DOHH2 (cell line): ENCODE data around the gene CKMT1B.
"Not testable (repeated sequence)": the region's sequence is repeated elsewhere in the genome, so short reads cannot be mapped to it uniquely, and the experiment has no call there.

Experiments used
- H3F3A ChIP-seq: fragments of 200-600 bp; sonication (generic), shearing (Covaris generic); 2 replicates; pipeline ENCODE4 v1.6.0; 2016; ENCODE audit warnings: antibody characterized with exemption, mild to moderate bottlenecking; ENCODE audit not compliant: control insufficient read depth, insufficient read depth
- H3K27ac ChIP-seq: fragments of 200-600 bp; sonication (generic); 2 replicates; pipeline ENCODE4 v1.5.1; 2014; ENCODE audit warnings: low read depth, mild to moderate bottlenecking, low read length, moderate library complexity
- H3K27me3 ChIP-seq: fragments of 200-600 bp; sonication (generic); 2 replicates; pipeline ENCODE4 v1.6.1; 2014; ENCODE audit warnings: mild to moderate bottlenecking, low read length, mixed read lengths; ENCODE audit not compliant: control insufficient read depth
- H3K36me3 ChIP-seq: fragments of 200-600 bp; sonication (generic); 2 replicates; pipeline ENCODE4 v1.6.1; 2014; ENCODE audit warnings: mild to moderate bottlenecking, low read length, moderate library complexity, mixed read lengths; ENCODE audit not compliant: control insufficient read depth
- H3K4me1 ChIP-seq: fragments of 200-600 bp; sonication (generic); 2 replicates; pipeline ENCODE4 v1.6.1; 2014; ENCODE audit warnings: mild to moderate bottlenecking, low read length, mixed read lengths; ENCODE audit not compliant: control insufficient read depth
- H3K4me2 ChIP-seq: fragments of 200-600 bp; sonication (generic); 2 replicates; pipeline ENCODE4 v1.6.0; 2014; ENCODE audit warnings: mild to moderate bottlenecking, low read length, moderate library complexity
- H3K4me3 ChIP-seq: fragments of 200-600 bp; sonication (generic); 2 replicates; pipeline ENCODE4 v1.5.1; 2014; ENCODE audit warnings: mild to moderate bottlenecking, low read length, mixed read lengths
- H3K79me2 ChIP-seq: fragments of 200-600 bp; sonication (generic); 2 replicates; pipeline ENCODE4 v1.6.1; 2014; ENCODE audit warnings: mild to moderate bottlenecking, low read length, mixed read lengths; ENCODE audit not compliant: control insufficient read depth
- H3K9me2 ChIP-seq: fragments of 200-600 bp; sonication (generic); replicated peaks from 2 replicates; pipeline ENCODE4 v1.6.1; 2014; ENCODE audit warnings: mild to moderate bottlenecking, low read length, mixed read lengths; ENCODE audit not compliant: control insufficient read depth
- H3K9me3 ChIP-seq: fragments of 200-600 bp; sonication (generic); 2 replicates; pipeline ENCODE4 v1.6.1; 2014; ENCODE audit warnings: antibody characterized with exemption, low read length, mixed read lengths; ENCODE audit not compliant: control insufficient read depth, insufficient read depth
- H4K20me1 ChIP-seq: fragments of 200-600 bp; sonication (generic); 2 replicates; pipeline ENCODE4 v1.6.0; 2014; ENCODE audit warnings: low read depth, mild to moderate bottlenecking, antibody characterized with exemption, low read length, moderate library complexity; ENCODE audit not compliant: control insufficient read depth, insufficient read depth

Gene CKMT1B

GRCh38 chr15:43574607-43575006 lies 19.2 kb upstream of the CKMT1B start:
- H3K27me3 ChIP-seq, H3K9me3 ChIP-seq, H3K4me3 ChIP-seq, H4K20me1 ChIP-seq, H3F3A ChIP-seq, H3K79me2 ChIP-seq, H3K4me1 ChIP-seq, H3K27ac ChIP-seq, H3K9me2 ChIP-seq, H3K4me2 ChIP-seq, H3K36me3 ChIP-seq: not testable (repeated sequence)

DNA sequence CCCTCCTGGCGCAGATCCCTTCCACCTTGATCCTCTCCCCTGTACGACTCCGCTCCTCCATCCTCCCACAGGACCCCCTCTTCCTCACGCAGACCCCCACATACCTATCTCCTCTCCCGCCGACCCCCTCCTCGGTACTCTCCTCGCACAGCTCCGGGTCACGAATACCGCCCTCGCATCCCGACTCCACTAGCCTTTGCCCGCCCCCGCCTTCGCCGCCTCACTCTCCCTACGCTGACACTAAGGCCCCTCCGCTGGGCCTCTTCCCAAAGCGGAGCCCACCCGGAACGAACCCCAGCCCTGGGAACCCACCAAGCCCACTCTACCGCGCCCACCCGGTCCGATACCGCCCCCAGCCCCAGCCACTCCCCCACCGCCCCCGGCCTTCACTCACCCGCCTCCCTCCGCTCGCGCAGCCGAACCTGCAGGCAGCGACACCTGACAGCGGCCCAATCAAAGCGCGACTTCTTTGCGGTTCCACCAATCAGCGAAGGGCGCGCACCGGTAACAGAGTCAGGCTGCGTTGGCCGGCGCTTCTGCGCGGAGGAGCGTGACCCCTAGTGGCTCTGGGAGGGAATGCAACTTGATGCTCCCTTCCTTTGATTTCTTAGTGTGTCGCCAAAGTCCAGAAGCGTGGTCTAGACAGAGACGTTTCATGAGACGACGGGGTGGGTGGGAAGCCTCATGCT lies 3.9 kb upstream of the CKMT1B start, which contains the start of gene PPIP5K1:
TSS of gene PPIP5K1 (minus strand) at position 431 of the 689 bp plus-strand sequence. CDS start 5,704 bp downstream, outside the sequence.
- H3K9me3 ChIP-seq, H3K27me3 ChIP-seq, H3K4me2 ChIP-seq, H3K27ac ChIP-seq, H3K4me1 ChIP-seq, H4K20me1 ChIP-seq, H3K4me3 ChIP-seq, H3K79me2 ChIP-seq, H3F3A ChIP-seq, H3K36me3 ChIP-seq, H3K9me2 ChIP-seq: not testable (repeated sequence)

DNA sequence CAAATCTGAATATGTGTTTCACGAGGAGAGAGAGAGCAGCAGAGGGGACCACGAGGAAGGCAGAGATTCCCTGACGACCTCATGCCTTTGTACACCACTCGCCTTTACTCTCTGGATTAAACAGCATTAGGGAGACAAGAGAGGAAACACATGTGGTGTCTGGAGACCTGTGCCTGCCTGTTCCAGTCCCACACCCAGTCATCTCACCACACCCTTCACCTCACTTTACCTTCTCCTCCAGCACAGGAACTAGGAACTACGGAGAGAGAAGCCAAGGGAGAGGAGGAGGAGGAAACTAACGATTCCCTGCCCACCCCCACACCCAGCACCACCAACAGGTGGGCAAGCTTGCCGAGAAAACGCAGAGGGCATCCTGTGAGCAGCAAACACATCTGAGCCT lies 986 bp upstream of the CKMT1B start:
- H3K27me3 ChIP-seq, H3K4me1 ChIP-seq, H3K79me2 ChIP-seq, H3F3A ChIP-seq, H3K27ac ChIP-seq, H3K4me2 ChIP-seq, H3K4me3 ChIP-seq, H4K20me1 ChIP-seq, H3K9me3 ChIP-seq, H3K36me3 ChIP-seq, H3K9me2 ChIP-seq: not testable (repeated sequence)

GRCh38 chr15:43599131-43599530 lies 5.3 kb downstream of the CKMT1B start:
- H3K9me2 ChIP-seq, H4K20me1 ChIP-seq, H3K27me3 ChIP-seq, H3F3A ChIP-seq, H3K9me3 ChIP-seq, H3K4me1 ChIP-seq, H3K27ac ChIP-seq, H3K36me3 ChIP-seq, H3K4me3 ChIP-seq, H3K79me2 ChIP-seq, H3K4me2 ChIP-seq: not testable (repeated sequence)

- not testable (repeated sequence) for H3K27ac ChIP-seq, H3K9me3 ChIP-seq, H3K9me2 ChIP-seq, H4K20me1 ChIP-seq, H3K4me1 ChIP-seq, H3K4me3 ChIP-seq, H3F3A ChIP-seq, H3K79me2 ChIP-seq, H3K36me3 ChIP-seq, H3K27me3 ChIP-seq, H3K4me2 ChIP-seq
Observed at GRCh38 chr15:43600200-43600599, 6.4 kb downstream of the CKMT1B start.

DNA sequence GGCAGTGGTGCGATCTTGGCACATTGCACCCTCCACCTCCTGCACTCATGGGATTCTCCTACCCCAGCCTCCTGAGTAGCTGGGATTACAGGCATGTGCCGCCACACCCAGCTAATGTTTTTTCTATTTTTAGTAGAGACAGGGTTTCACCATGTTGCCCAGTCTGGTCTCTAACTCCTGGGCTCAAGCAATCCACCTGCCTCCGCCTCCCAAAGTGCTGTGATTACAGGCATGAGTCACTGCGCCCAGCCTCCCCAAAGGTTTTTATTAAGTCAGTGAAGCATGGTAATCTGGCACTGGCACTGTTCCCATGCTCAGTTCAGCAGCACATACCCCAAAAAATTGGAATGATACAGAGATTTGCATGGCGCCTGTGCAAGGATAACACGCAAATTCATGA lies 8.4 kb downstream of the CKMT1B start:
- H3F3A ChIP-seq, H3K4me1 ChIP-seq, H3K36me3 ChIP-seq, H3K9me2 ChIP-seq, H4K20me1 ChIP-seq, H3K27ac ChIP-seq, H3K4me3 ChIP-seq, H3K9me3 ChIP-seq, H3K27me3 ChIP-seq, H3K79me2 ChIP-seq, H3K4me2 ChIP-seq: not testable (repeated sequence)

DNA sequence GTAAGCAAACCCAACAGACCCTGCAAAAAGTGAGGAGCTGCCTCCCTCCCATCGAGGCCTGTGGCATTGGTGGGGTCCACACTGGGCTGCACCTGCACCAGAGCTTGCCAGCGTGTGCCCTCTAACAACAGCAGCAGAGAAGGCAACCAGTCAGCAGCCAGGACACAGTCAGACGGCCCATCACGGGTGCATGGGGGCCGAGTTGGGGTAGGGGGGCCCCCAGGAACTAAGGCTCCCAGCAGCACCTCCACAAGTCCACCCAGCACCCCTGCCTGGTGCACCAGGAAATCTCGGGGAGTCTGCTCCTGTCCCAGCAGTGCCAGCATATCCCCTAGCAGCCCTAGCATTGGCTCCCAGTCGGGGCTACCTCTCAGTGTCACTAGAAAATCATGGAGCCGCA lies 23.9 kb downstream of the CKMT1B start:
- not testable (repeated sequence) for H3K4me3 ChIP-seq, H3K9me2 ChIP-seq, H3K79me2 ChIP-seq, H4K20me1 ChIP-seq, H3K27me3 ChIP-seq, H3K4me2 ChIP-seq, H3K4me1 ChIP-seq, H3K36me3 ChIP-seq, H3K27ac ChIP-seq, H3F3A ChIP-seq, H3K9me3 ChIP-seq

DNA sequence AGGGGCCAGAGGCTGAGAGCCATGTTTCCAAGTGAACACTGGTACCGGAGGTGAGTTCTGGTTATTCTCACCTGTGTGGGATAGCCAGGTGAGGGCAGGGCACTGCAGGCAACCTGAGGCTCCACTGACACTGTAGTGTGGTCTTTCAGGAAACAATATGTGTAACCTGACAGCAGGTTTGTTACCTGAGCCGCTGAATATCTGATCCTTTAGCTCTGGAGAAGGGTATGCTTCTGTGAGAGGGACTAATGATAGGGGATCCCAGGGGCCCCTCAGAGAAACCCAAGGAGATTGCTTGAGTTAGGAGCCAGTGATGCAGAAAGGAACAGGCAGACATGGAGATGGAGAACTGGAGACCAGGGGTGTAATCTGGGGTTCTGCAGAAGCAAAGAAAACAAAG lies 24.9 kb downstream of the CKMT1B start, which contains the start of gene STRC:
TSS of gene STRC (minus strand) at position 101 of the 400 bp plus-strand sequence. CDS start at position 23, 78 bp downstream.
- H4K20me1 ChIP-seq, H3F3A ChIP-seq, H3K4me3 ChIP-seq, H3K27ac ChIP-seq, H3K27me3 ChIP-seq, H3K9me3 ChIP-seq, H3K4me1 ChIP-seq, H3K4me2 ChIP-seq, H3K79me2 ChIP-seq, H3K9me2 ChIP-seq, H3K36me3 ChIP-seq: not testable (repeated sequence)
